Left ventricle myocardium inferior (tissue), 1 donor: Measurements from ENCODE around the gene KLHL24. TPM values are rescaled to one million over a fixed set of nuclear protein-coding genes. Genes with fewer than 3 reads are reported as not detected.
"Not testable (repeated sequence)": the region's sequence is repeated elsewhere in the genome, so short reads cannot be mapped to it uniquely, and the experiment has no call there.

Experiments used
- DNase-seq: peaks from one replicate; pipeline ENCODE4 v3.0.0-alpha.2; 2020
- H3K27ac ChIP-seq: fragments of 200-600 bp; replicated peaks from 2 replicates; pipeline ENCODE4 v1.8.0; 2021
- H3K27me3 ChIP-seq: fragments of 200-600 bp; 2 replicates; pipeline ENCODE4 v1.8.0; 2021; ENCODE audit warnings: low read depth
- H3K36me3 ChIP-seq: fragments of 200-600 bp; 2 replicates; pipeline ENCODE4 v1.8.0; 2021
- H3K4me1 ChIP-seq: fragments of 200-600 bp; 2 replicates; pipeline ENCODE4 v1.8.0; 2021
- H3K4me3 ChIP-seq: fragments of 200-600 bp; 2 replicates; pipeline ENCODE4 v1.8.0; 2021; ENCODE audit warnings: mild to moderate bottlenecking, moderate library complexity
- H3K9me3 ChIP-seq: fragments of 200-600 bp; replicated peaks from 2 replicates; pipeline ENCODE4 v1.8.0; 2021
- CTCF ChIP-seq: fragments of 200-600 bp; IDR thresholded peaks from 2 replicates; pipeline ENCODE4 v1.8.0; 2021; ENCODE audit warnings: antibody characterized with exemption, mild to moderate bottlenecking, borderline replicate concordance
- intact Hi-C: fragments of 100-400 bp; cut with micrococcal nuclease; formaldehyde crosslinking; loops from one replicate; pipeline ENCODE4 v1.11.0; 2022
- total RNA-seq: library from RNA; stranded (reverse); fragmentation: NEBNext Ultra II Directional; extraction: Animal tissue kit (Norgen Biotek cat#: 25700); gene quantifications from one replicate; pipeline ENCODE4 v1.2.1, GENCODE V29; 2021
- donor health status: DM: no; HTN: yes; CAD: no; lungs with severe emphysema.

Gene KLHL24
- total RNA-seq, 1 donor from 2014 or later: 217 TPM

GRCh38 chr3:183687705-183688104, 52.3 kb downstream of the KLHL24 start:
- H3K4me3 ChIP-seq: no peak overlapping the region
- no peak for DNase-seq
- H3K4me1 ChIP-seq: no peaks in the 10 kb centered on the region
- H3K27me3 ChIP-seq: no peaks in the 10 kb centered on the region
- intact Hi-C loops: no loop called here
- TF ChIP-seq CTCF: no peak
- no peak overlapping the region for H3K27ac ChIP-seq
- H3K36me3 ChIP-seq: peaks cover 6% of the 10 kb centered on the region
- no peaks in the 10 kb centered on the region for H3K9me3 ChIP-seq

GRCh38 chr3:183688874-183689273, 53.5 kb downstream of the KLHL24 start:
- Histone ChIP-seq H3K9me3 (no peaks in the 10 kb centered on the region), H3K27me3 (no peaks in the 10 kb centered on the region), H3K4me3 (no peak overlapping the region), H3K36me3 (no peaks in the 10 kb centered on the region), H3K27ac (peak overlapping the region; percentile 23), H3K4me1 (no peaks in the 10 kb centered on the region)
- DNase-seq: no peak
- no peak for TF ChIP-seq CTCF
- intact Hi-C loops: no loop called here

GRCh38 chr3:183689621-183690020, 54.2 kb downstream of the KLHL24 start:
- intact Hi-C loops, H3K4me3 ChIP-seq, DNase-seq, H3K9me3 ChIP-seq, H3K36me3 ChIP-seq, H3K27ac ChIP-seq, H3K27me3 ChIP-seq, H3K4me1 ChIP-seq: not testable (repeated sequence)

- no peak overlapping the region for H3K27ac ChIP-seq
- H3K36me3 ChIP-seq: no peaks in the 10 kb centered on the region
- H3K27me3 ChIP-seq: no peaks in the 10 kb centered on the region
- H3K4me3 ChIP-seq: no peak overlapping the region
- no peaks in the 10 kb centered on the region for H3K9me3 ChIP-seq
- no peak for DNase-seq
- H3K4me1 ChIP-seq: no peaks in the 10 kb centered on the region
- intact Hi-C loops: no loop called here
- no peak for TF ChIP-seq CTCF
Observed at GRCh38 chr3:183690402-183690995, 55.1 kb downstream of the KLHL24 start.

GRCh38 chr3:183692436-183692835, 57.0 kb downstream of the KLHL24 start:
- intact Hi-C loops: no loop called here
- H3K9me3 ChIP-seq: no peaks in the 10 kb centered on the region
- H3K4me1 ChIP-seq: peaks cover 5% of the 10 kb centered on the region
- no peaks in the 10 kb centered on the region for H3K27me3 ChIP-seq
- no peak overlapping the region for H3K4me3 ChIP-seq
- no peak for TF ChIP-seq CTCF
- no peaks in the 10 kb centered on the region for H3K36me3 ChIP-seq
- DNase-seq: no peak
- no peak overlapping the region for H3K27ac ChIP-seq

GRCh38 chr3:183695569-183696364, 60.3 kb downstream of the KLHL24 start:
- peaks cover 36% of the 10 kb centered on the region for H3K4me1 ChIP-seq
- H3K27ac ChIP-seq: no peak overlapping the region
- intact Hi-C loops: no loop called here
- no peaks in the 10 kb centered on the region for H3K9me3 ChIP-seq
- DNase-seq: no peak
- H3K36me3 ChIP-seq: no peaks in the 10 kb centered on the region
- no peak overlapping the region for H3K4me3 ChIP-seq
- H3K27me3 ChIP-seq: no peaks in the 10 kb centered on the region
- TF ChIP-seq CTCF: no peak
